Activated naive CD8-positive, alpha-beta T cell treated with anti-CD3 and anti-CD28 coated beads, Interleukin-2, amount 50 U/mL, for 16 hours (primary cell): ENCODE measurements around the gene NUDT1.

Experiments used
- DNase-seq: peaks from one replicate; pipeline ENCODE4 v3.0.0-alpha.2; 2020; ENCODE audit warnings: low read depth, low spot score

NUDT1 gene

DNA sequence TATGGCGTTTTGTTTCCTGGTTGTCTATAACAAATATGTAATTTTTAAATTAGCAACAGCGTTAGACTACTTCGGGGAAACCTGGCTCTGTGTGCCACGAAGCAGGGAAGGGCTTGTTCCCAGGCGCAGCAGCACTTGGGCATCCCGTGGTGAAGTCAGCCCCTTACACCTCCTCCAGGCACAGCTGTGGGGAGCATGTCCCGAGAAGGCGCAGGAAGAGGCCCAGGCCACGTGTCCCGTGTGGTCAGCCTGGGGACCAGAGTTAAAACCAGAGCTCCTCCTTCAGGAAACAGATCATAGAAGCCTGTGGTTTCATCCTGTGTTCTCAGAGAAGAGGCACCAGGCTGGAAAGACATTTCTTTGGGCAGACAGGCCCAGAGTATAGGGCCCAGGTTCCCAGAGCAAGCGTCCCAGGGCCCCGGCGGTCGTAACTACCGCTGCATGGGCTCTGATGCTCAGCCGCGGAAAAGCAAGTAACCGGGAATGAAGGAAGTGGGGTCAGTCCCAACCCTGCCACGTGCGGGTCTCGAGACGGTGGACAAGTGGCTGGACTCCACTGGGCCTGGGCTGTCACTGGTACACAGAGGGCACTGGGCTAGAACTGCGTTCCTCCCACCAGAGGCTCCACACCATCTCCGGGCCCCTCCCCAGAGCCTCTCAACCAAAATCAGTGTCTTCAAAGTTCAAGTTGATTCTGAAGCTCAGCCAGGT is 7.1 kb downstream of the NUDT1 start:
- no peak for DNase-seq

DNA sequence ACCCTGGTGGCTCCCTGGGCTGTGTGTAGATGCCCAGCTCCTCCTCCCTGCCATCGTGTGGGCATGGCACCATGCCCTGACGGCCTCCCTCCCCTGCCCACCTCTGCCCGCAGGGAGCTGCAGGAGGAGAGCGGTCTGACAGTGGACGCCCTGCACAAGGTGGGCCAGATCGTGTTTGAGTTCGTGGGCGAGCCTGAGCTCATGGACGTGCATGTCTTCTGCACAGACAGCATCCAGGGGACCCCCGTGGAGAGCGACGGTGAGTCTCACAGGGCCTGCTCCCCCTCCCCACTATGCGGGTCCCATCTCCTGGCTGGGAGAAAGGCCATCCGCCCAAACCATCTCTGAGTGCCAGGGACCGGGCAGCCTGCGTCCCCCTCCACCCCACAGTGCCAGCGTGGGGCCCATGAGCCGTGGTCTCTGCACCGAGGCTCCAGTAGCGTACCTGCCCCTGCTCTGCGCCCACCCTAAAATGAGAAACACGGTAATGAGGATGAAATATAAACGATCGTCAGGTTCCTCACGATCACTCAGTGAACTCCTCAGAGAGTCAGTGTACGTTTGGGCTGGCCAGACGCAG is 7.8 kb downstream of the NUDT1 start:
- no peak for DNase-seq

DNA sequence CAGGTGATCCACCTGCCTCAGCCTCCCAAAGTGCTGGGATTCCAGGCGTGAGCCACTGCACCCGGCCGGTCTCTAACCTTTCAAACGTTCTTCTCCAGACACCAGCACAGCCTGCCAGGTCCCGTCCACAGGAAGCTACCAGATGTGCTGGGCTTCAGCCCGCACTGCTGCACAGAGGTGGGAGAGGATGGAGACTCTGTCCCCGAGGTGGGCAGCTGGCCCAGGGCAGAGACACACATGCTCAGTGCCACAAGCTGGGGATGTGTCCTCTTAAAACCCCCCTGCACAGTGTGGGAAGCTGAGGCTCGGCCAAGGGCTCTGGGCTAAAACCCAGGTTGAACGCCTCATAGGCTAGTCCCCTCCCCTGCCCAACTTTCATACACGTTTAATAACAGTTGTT is 9.4 kb downstream of the NUDT1 start:
- DNase-seq, result no peak

DNA sequence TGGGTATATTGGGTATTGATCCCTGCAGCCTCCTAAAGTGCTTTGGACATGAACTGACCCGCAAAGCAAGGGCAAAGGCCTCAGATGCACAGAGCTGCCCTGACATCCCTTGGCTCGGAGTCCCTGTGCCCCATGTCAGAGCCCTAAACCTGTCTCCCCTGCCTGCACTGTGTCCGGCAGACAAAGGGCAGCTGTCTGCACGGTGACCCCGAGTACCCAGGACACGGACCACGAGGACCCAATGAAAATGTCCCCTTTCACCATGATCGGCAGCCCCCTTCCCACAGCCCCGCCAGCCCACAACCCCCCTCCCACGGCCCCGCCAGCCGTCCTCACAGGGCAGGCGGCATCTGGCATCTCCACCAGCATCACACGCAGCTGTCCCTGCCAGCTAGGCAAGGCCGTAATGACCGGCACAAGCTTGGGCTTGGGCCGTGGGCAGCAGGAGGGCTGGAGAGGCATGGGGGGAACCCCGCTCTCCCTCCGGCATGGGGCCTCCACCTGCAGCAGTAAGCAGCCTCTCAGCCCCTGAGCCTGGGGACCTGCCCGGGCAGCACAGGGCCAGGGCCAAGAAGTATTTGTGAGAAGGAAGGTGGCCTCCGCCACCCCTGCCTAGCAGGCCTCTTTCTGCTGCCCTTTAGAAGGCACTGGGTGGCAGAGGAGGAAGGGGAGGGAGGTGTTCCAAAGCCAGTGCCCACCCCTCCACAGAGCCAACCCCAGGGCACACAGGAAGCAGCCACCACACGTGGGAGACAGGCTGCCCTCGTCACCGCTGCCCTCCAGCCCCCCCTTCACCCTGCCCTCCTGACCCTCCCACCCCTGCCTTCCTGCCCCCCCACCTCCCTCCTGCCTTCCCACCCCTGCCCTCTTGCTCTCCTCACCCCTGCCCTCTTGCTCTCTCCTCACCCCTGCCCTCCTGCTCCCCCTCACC is 10.1 kb downstream of the NUDT1 start:
- no peak for DNase-seq

DNA sequence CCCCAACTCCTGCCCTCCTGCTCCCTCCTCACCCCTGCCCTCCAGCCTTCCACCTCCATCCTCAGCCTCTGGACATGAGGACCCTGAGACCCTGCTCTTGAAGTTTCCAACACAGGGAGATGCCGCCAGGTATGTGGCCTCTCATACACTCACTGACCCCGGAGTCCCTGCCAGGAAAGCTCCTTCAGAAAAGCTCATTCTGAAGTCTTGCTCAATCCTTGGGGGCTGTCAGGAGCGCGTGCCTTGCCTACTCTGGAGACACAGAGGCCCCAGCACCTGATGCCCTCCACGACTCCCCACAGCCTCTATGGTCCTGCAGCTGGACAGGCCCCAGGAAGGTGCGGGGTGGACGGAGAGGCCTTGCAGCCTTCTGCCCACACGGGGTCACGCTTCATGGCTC is 11.0 kb downstream of the NUDT1 start:
- no peak for DNase-seq

DNA sequence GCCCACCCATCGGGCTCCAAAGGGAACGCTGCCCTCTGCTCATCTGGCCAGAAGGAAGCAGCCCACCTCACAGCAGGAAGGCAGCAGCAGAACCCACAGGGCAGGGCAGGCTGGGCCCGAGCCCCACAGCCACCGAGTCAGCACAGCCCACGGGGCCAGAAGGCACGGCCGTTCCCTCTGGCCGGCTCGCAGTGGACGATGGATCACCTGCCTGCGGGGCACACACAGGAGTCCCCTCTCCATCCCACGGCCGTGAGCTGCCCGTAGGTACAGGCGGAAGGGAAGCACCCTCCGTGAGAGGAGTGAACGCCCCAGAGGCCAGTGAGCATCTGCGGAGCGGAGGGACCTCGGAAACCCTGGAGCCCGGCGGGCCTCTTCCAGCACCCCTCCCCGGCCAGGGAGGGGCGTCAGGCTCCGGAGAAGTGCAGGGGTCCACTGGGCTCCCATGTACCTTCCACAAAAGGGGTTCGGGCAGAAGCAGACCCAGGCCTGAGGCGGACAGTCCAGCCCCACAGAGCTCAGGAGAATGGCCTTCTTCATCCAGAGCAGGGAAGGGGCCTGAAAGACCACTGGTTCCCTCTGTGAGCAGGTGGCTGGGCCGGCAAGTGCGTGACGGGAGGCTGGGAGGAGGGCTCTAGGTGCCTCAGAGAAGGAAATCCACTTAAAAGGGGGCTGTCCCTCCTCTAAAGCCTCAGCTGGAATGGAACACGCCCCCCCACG is 11.7 kb downstream of the NUDT1 start:
- no peak for DNase-seq

DNA sequence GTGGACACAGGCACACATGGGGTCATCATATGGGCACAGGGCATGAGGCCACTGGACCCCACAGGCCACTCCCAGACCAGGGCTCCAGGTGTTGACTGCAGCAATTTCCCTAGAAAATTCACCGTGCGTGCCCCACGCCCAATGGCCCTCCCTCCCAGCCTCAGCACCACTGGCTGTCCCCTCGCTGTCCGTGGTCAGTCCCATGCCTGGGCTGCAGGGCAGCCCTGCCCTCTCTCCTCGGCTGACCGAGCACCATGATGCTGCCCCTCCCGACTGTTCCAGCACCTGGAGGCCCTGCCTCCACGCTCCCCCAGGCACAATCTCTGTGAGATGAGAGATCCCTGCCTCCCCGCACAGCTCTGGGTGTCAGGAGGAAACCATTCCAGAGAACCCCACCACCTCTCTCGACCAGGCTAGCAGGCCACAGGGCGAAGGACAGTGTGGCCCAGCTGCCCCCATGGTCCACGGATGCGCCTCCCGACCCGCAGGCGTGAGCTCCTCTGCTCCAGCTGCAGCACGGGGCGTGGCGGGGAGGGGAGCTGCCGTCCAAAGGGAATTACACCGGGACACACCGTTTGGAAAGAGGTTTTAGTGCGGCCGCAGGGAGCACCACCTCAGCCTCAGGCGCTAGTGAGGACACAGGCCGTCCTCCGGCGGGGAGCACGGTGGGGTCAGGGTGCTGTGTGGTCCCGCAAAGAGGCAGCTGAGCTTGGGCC is 12.6 kb downstream of the NUDT1 start:
- DNase-seq, result no peak

DNA sequence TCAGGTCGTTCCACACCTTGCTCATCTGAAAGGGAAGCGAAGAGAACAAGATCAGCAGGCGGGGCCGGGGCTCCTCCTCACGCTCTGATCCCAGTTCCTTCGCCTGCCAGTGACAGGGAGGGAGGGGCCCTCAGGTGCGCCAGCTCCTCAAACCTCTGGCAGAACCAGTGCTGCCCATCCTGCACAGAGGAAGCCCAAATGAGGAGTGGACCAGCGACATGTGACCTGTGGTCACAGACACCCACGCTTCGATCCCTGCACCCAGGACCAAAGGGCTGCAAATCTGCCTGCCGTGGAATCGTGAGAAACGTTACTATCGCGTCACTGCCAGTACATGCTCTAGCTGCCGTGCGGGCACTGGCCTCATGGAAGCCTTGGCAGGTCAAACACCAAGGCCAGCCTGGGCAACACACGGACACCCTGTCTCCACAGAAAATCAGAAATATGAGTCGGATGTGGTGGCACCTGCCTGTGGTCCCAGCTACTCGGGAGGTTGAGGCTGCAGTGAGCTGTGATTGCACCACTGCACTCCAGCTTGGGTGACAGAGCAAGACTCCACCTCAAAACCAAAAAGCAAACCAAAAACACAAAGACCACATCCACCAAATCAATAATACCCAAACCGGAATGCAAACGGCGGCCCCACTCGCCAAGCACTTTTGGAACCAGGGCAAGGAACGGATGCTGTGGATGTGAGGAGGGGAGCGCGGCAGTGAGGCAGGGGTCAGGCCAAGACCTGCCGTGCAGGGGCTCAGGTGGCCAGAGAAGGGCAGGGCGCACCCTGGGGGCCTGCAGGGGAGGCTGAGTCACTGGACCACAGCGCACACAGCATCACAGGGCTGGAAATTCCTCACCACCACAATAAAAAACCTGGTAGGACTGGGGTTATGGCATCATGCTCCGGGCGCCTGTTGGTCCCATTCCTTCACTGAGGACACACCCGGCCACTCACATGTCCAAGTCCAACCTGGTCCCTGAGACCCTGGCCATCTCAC is 13.4 kb downstream of the NUDT1 start:
- no peak for DNase-seq

DNA sequence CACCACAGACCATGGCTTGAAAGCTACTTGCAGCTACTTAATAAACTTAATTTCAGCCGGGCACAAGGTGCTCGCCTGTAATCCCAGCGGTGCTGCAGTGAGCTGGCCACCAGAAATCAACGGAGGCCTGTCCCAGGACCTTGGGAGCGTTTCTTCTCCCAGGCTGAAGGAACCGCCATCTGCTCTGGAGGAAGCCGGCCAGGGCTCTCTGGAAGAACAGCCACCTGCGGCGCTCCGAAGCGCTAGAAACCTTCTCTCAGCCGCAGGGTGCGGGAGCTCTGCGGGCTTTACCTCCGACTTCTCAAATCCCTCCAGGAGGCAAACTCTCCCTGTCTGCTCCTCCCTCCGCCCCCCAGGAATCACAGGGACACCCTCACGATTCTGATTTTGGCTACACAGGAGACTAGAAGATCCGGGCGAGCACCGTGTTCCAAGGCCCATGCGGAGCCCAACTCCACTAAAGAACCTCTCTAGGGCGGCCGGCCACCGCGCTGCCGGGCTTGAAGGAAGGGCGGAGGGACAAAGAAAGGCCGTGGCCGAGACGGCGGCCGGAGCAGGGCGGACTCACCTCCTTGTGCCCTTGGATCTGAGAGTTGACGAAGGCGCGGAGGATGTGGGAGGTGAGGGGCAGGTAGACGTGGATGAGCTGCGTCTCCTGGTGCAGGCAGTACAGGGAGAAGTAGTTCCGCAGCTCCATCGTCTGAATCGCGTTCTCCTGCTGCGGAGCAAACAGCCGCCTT is 14.4 kb downstream of the NUDT1 start:
- DNase-seq, result no peak

DNA sequence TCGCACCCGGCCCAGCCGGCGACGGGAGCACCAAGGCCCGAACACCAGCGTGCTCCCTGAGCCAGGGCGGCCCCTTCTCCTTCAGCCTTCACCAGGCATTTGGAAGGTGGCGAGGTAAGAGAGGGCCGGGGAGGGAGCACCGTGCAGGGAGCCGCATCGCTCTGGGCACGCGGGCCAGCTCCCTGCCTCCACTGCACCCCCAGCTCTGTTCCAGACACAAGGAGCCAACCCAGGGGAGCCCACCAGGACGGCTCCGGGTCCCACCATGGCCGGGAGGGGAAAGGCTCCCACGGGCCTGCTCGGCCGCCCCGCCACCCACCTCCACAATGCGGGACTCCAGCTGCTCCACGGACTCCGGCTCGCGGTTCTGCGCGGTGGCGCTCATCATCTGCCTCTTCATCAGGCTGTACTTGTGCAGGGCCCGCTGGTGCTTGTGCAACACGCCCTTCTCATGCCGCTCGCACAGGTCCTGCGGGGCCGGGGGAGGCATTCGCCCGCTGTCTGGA is 15.1 kb downstream of the NUDT1 start:
- DNase-seq, result no peak

DNA sequence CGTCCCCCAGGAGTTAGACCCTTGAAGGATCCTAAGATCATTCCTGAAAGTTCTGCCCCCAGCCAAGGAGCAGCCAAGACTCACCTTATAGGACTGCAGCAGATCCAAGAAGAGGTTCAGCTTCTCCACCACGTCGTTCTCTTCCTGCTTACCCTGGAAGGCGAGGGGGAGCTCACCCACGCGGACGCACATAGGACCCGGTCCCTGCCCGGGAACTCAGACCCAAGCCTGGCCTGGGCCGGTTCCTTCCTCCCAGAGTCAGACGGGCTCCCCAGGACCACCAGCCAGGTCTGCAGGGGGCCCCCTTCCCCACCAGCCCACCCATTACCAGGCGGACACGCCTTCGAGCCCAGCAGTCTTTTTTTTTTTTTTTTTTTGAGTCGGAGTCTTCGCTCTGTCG is 15.6 kb downstream of the NUDT1 start:
- DNase-seq, result no peak

DNA sequence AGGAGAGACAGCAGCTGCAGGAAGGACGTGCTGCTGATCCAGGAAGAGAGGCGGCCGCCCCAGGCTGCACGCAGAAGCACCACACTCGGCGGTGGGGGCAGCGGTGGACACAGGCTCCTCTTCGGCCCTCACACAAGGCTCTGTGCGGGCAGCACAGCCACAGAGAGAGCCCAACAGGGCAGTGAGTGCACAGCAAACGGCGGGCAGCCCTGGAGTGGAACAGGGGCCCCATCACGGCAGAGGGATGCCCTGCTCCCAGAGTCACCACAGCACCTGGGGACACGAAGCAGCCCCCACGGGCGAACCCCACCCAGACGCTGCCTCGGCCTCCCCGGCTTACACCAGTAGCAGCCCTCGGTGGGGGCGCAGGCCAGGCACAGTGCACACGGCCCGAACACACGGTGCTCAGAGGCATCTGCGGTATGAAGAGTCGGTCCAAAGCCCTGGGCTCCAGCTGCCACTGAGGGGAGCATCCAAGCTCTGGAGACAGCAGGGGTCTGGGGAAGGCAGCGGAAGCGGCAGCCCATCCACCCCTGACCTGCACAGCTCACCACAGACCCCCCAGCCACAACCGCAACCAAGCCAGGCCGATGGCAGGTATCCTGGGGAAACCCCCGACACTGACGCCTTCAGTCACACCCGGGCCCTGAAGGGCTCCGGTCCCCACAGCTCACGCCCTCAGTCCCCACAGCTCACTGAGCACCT is 16.8 kb downstream of the NUDT1 start:
- no peak for DNase-seq

DNA sequence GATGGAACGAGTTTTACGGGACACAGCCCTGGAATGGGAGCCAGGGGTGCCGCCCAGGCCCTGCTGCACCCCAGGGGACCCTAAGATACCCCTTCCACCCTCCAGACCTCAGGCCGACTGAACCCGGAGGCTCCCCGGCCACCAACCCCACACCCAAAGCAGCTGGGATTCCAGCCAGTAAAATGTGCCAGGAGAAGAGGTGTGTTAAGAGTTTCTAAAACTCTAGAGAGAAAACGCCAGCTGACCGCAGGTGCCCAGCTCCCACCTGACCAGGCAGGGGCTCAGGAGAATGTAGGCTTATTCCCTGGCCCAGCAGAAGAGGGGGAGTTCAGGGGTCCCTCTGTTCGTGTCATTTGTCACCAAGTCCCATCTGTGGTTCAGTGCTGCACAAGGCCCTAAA is 17.5 kb downstream of the NUDT1 start:
- DNase-seq, result no peak

DNA sequence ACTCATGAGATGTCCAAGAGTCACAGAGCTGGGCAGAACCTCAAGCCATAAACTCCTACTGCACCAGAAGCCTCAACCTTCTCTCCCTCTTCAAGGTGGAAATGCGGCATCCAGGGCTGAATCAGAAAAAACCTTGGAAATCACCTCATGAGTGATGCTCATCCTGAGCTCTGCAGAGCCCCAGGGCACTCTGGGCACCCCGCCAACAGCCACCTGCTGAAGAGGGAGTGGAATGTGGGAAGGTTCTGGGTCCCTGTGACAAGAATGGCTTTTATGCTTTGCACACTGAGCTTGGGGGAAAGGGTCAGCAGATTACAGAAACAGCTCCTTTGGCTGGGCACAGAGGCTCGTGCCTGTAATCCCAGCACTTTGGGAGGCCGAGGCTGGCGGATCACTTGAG is 18.8 kb downstream of the NUDT1 start:
- no peak for DNase-seq

DNA sequence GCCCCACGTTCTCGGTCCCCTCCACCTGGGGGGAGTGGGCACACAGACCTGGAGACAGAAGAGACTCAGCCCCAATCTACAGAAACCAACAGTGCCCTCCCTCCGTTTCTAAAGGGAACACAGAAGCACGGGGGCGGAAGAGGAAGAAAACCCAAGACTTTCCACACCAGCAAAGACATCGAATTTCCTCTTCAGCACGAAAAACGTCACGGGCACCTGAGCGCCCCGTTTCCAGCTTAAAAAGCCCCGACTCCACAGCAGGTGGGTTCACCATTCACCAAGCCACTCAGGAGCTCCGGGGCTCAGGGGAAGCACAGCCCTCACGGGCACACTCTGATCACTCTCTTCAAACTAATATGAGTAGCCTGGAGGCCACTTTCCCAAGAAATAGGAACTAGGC is 19.6 kb downstream of the NUDT1 start:
- no peak for DNase-seq

DNA sequence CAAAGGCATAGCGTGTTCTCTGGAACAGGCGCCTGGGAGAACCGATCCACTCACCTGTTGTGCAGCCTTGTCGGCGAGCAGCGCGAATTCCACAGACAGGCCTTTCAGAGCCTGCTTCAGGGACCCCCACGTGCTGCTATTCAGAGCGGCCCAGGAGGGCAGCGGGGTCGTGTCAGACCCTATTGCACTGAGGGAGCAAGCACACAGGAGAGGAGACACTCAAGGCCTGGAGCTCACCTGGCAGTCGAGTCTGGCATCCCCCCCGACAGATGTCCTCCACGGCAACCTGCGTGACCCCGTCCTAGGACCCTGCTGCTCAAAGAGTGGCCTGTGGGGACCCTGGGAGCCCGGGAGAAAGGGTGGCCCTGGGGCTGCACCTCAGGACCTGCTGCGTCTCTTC is 21.1 kb downstream of the NUDT1 start:
- no peak for DNase-seq

DNA sequence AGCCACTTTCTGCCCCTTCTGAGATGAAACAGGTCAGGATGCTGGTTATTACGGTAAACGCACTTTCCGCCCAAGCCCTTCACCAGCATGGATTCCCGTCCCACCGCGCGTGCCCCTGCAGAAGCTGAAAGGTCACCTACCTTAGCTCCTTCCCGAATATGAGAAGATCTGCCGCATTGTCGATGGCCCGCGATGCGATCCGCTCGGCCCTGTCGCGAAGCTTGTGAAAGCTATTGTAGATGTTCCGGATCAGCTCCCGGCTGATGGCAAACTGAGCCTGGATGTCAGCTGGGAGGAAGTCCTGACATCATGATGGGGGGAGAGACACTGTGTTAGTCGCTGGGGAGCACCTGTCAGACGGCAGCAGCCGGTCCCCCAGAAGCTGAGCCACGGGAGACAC is 22.1 kb downstream of the NUDT1 start:
- DNase-seq, result no peak

DNA sequence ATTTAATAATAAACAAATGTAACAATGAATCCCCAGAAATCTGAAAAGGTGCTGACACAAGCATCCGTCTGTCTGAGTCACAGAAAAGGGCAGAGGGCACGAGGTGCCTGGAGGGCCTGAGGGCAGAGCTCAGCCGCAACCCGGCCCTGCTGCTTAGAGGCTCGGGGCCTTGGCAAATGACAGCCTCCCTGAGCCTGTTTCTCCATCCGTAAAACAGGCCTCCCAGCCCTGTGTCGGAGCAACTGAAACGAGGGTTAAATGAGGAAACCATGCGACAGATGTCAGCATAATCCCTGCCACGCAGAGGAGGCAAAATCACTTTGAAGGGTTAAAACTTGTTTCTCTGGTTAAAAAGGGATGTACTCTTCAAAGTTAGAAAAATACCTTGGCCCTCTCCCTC is 24.9 kb downstream of the NUDT1 start:
- DNase-seq, result no peak
